C4-2B (cell line): ENCODE measurements around the gene NEMP1.
"Not testable (repeated sequence)": the region's sequence is repeated elsewhere in the genome, so short reads cannot be mapped to it uniquely, and the experiment has no call there.

Source experiments
- H3K27ac ChIP-seq: fragments of 450-650 bp; 2 replicates; pipeline ENCODE4 v1.5.1; 2017
- ZFX ChIP-seq: fragments of 450-650 bp; IDR thresholded peaks from 2 replicates; pipeline ENCODE4 v1.6.1; 2017
- TF ChIP-seq, protein P1 (sequence below): fragments of 450-650 bp; conservative IDR thresholded peaks from 2 replicates; pipeline ENCODE4 v1.5.1; 2017; ENCODE audit warnings: mild to moderate bottlenecking

NEMP1 gene

DNA sequence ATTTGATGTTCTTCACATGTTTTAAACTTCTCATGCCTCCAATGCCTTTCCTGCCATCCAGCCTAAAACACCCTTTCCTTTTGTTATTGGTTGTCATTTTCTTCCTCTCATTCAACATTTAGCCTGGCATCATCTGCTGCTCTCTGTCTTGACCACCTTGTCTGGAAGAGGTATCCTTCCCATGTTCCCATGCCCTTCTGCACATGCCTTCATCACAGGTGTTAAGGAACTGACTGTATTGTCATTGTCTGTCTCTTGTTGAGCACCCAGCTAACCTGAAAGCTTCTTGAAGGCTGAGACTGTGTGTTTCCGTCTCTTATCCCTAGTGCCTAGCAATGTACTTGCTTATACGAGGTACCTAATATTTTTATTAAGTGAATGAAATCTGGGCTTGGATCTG, 45.2 kb upstream of the NEMP1 start:
- TF ChIP-seq, protein P1, sequence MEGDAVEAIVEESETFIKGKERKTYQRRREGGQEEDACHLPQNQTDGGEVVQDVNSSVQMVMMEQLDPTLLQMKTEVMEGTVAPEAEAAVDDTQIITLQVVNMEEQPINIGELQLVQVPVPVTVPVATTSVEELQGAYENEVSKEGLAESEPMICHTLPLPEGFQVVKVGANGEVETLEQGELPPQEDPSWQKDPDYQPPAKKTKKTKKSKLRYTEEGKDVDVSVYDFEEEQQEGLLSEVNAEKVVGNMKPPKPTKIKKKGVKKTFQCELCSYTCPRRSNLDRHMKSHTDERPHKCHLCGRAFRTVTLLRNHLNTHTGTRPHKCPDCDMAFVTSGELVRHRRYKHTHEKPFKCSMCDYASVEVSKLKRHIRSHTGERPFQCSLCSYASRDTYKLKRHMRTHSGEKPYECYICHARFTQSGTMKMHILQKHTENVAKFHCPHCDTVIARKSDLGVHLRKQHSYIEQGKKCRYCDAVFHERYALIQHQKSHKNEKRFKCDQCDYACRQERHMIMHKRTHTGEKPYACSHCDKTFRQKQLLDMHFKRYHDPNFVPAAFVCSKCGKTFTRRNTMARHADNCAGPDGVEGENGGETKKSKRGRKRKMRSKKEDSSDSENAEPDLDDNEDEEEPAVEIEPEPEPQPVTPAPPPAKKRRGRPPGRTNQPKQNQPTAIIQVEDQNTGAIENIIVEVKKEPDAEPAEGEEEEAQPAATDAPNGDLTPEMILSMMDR = no peak
- TF ChIP-seq ZFX = no peak

DNA sequence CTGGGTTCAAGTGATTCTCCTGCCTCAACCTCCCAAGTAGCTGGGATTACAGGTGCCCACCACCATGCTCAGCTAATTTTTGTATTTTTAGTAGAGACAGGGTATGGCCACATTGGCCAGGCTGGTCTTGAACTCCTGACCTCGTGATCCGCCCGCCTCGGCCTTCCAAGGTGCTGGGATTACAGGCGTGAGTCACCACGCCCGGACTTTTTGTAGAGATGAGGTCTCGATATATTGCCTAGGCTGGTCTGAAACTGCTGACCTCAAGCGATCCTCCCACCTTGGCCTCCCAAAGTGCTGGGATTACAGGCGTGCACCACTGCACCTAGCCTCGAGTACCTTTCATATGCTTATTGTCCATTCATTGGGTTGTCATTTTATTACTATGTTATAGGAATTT, 42.1 kb upstream of the NEMP1 start:
- H3K27ac ChIP-seq = not testable (repeated sequence)

More for the DNA sequence above, 45.2 kb upstream of the NEMP1 start:
- H3K27ac ChIP-seq = no peak overlapping the region

DNA sequence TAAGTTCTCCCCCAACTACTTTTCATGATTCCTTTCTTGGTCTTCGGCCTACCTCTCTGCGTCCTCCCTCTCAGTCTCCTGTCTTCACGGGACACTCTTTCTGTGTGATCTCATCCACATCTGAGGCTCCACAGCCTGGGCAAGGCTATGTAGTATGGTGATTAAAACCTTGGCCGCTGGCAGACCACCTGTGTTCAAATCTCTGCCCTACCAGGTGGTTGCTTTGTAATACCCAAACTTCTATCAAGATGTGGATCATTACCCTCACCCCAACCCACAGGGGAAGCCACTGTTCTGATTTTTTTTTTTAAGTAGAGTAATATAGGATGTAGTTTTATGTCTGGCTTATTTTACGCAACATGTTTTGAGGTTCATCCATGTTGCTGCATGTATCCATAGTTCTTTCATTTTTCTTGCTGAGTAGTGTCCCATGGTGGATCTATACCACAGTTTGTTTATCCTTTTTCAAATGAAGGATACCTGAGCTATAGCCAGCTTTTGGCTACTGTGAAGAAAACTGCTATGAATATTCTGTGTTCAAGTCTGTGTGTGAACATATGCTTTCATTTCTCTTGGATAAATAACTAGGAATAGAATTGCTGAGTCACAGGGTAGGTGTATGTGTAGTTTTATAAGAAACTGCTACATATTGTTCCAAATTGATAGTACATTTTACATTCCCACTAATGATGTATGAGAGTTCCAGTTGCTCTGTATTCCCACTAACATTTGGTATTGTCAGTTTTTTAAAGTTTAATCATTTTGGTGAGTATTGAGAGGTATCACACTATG, 40.9 kb upstream of the NEMP1 start:
- H3K27ac ChIP-seq = peak overlapping the region; percentile 6; the same call in 1 of the 2 replicates
- no peak for TF ChIP-seq ZFX
- TF ChIP-seq, protein P1 = no peak

DNA sequence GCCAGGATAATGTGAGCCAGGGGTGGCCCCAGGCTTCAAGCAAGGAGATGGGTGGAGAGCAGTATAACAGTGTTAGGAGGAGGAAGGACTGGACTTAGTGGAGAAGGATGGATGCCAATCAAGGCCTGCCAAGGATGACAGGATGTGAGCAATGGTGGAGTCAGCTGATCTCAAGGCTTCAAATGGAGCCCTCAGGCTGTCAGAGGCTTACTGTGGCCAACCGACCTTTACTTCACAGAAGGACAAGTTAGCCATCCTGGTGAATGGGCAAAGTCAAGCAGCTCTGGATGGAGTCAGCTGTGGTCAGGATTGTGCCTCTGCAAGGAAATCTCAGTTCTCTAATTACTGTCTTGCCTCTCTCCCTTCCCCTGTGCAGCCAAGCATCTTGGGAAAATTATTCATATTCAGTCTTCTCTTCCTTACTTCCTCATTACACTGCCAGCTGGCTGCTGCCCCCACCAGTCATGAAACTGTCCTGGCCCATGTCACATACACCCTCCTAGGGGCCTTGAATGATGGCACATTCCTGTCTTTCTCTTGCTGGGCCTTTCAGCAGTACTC, 40.2 kb upstream of the NEMP1 start:
- H3K27ac ChIP-seq = peak overlapping the region; percentile 6; the same call in 1 of the 2 replicates
- TF ChIP-seq, protein P1 = no peak
- TF ChIP-seq ZFX = no peak

DNA sequence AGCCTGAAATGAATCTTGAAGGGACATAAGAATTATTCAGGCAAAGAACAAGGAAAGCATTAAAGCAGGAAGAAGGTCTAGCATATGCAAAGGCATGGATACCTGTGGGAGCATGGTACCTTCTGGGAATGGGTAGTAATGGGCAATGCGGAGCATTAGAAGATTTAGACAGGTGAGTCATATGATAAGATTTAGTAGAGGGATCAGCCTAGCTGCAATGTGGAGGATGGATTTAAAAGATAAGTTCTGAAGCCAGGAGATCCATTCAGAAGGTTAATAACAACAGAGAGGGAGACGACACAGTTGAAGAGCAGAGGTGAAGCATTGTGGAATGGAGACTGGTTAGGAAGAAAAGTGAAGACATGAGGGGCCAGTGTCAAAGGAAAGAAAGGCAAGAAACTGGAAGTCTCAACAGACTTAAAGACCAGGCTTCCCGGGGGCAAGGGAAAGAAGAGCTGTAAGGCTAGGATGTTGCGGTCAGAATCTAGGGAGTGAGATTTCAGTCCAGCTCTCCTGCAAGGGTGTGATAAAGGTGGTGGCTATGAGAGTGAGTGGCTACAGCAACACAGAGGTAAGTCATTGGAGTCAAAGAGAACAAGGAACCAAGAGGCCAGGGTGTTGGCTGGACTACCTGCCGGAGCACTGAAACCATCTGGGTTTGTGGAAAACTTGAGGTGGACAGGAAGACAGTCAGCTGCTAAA, 38.1 kb upstream of the NEMP1 start:
- no peak for TF ChIP-seq ZFX
- TF ChIP-seq, protein P1 = no peak

DNA sequence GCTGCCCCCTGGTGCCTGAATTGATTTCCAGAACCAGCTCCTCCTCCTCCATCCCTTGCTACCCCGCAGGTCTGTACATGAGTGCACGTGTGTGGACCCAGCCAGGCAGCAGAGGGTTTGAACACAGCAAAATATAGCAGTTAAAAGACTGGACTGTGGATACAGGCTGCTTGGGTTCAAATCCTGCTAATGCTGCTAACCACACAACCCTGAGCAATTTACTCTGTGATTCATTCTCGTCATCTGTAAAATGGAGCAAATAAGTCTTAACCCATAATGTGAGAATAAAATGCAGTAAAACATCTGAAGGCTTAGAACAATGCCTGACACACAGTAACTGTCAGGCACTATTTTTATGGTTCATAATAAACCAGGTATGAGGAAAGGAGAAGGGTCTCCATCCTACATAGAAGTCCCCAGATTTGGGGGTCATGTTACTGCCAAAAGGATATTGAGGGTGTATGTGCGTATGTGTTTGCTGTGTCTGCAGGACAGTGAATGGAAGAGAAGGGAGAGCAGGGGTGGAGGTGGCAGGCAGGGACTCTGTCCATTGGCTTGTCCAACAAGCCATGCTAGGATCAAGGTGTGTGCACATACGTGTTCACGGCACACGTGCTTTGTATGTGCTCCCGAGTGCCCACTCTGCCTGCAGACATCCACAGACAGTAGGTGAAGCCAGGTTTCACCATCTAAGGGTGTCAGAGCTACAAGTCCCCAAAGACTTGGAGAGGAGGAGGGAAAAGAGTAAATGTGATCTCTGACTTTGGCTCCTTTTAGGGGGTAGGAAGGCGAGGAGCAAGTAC, 34.1 kb upstream of the NEMP1 start:
- peak overlapping the region; percentile 59 for H3K27ac ChIP-seq

More for the DNA sequence above, 38.1 kb upstream of the NEMP1 start:
- H3K27ac ChIP-seq = no peak overlapping the region

More for the DNA sequence above, 34.1 kb upstream of the NEMP1 start:
- TF ChIP-seq, protein P1 = peak; percentile 90
- TF ChIP-seq ZFX = no peak
